ENCODE results near the gene AK8.

Gene AK8

GRCh38 chr9:132877824-132878694 lies at the start of gene AK8:
AK8 (minus strand) TSS chr9:132878284; CDS start chr9:132878255, 29 bp downstream.
- TF ChIP-seq, protein P1, sequence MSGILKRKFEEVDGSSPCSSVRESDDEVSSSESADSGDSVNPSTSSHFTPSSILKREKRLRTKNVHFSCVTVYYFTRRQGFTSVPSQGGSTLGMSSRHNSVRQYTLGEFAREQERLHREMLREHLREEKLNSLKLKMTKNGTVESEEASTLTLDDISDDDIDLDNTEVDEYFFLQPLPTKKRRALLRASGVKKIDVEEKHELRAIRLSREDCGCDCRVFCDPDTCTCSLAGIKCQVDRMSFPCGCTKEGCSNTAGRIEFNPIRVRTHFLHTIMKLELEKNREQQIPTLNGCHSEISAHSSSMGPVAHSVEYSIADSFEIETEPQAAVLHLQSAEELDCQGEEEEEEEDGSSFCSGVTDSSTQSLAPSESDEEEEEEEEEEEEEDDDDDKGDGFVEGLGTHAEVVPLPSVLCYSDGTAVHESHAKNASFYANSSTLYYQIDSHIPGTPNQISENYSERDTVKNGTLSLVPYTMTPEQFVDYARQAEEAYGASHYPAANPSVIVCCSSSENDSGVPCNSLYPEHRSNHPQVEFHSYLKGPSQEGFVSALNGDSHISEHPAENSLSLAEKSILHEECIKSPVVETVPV (CRISPR knock-in tag; IDR thresholded peaks at IDR 0.05): no peak
- no peak for TF ChIP-seq ESRRG (CRISPR knock-in tag; IDR thresholded peaks at IDR 0.05)
- 0 out of 2 replicates have a peak, but pooled peaks have one; percentile 26 for TF ChIP-seq PATZ1 (CRISPR knock-in tag; IDR thresholded peaks at IDR 0.05; ENCODE audit: borderline replicate concordance)
- ATAC-seq: peak; percentile 88

GRCh38 chr9:132927704-132928103 lies 49.6 kb upstream of the AK8 start:
- no peak for ATAC-seq
- TF ChIP-seq BACH2 (CRISPR knock-in tag; IDR thresholded peaks at IDR 0.05; ENCODE audit: borderline replicate concordance): no peak
- TF ChIP-seq CSDC2 (CRISPR knock-in tag; IDR thresholded peaks at IDR 0.05): no peak
- TF ChIP-seq CREB5 (CRISPR knock-in tag; IDR thresholded peaks at IDR 0.05; ENCODE audit: low read depth): no peak
- TF ChIP-seq TCF4 (CRISPR knock-in tag; IDR thresholded peaks at IDR 0.05; ENCODE audit: borderline replicate concordance): no peak
- TF ChIP-seq PATZ1 (CRISPR knock-in tag; IDR thresholded peaks at IDR 0.05; ENCODE audit: borderline replicate concordance): no peak

DNA sequence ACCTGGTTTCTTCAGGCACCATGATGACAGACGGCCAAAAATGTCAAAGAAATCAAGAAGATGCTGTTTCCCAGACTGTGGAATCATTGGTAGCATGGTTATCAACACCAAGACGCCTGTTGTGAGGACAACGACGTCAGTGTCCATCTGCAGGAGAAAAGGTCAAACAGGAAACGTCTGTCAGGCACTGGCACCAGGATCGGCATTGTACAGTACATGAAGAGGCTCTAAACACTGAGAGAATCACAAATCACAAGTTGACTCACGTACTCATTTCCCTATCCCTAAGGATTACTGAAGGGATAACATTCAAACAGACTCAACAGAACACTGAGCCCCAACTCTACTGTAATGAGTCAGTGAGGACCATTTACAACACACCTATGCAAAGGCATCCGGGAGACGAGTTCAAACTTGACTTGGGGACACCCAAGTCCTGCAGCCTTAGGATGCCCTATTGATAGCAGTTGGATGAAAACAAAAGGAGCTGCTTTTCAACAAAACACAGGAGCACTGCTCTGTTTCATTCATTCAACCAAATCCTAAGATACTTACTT lies 45.3 kb upstream of the AK8 start:
- ATAC-seq: no peak
- TF ChIP-seq ESRRG (CRISPR knock-in tag; IDR thresholded peaks at IDR 0.05) (no peak), ARNTL (CRISPR knock-in tag; IDR thresholded peaks at IDR 0.05; ENCODE audit: borderline replicate concordance, low read depth) (no peak), ISL1 (CRISPR knock-in tag; IDR thresholded peaks at IDR 0.05) (no peak), PPARA (CRISPR knock-in tag; IDR thresholded peaks at IDR 0.05; ENCODE audit: borderline replicate concordance) (no peak), ZC3H10 (CRISPR knock-in tag; IDR thresholded peaks at IDR 0.05) (no peak), ZFP3 (CRISPR knock-in tag; IDR thresholded peaks at IDR 0.05) (no peak), ZNF8 (CRISPR knock-in tag; IDR thresholded peaks at IDR 0.05) (no peak), BACH2 (CRISPR knock-in tag; IDR thresholded peaks at IDR 0.05; ENCODE audit: borderline replicate concordance) (no peak), RARB (CRISPR knock-in tag; IDR thresholded peaks at IDR 0.05) (no peak), ZFP30 (CRISPR knock-in tag; IDR thresholded peaks at IDR 0.05) (no peak), PATZ1 (CRISPR knock-in tag; IDR thresholded peaks at IDR 0.05; ENCODE audit: borderline replicate concordance) (no peak), ZNF565 (CRISPR knock-in tag; conservative IDR thresholded peaks at IDR 0.05; ENCODE audit: low read depth) (no peak), ZNF70 (CRISPR knock-in tag; IDR thresholded peaks at IDR 0.05) (no peak), GLIS3 (CRISPR knock-in tag; IDR thresholded peaks at IDR 0.05) (no peak), CREB5 (CRISPR knock-in tag; IDR thresholded peaks at IDR 0.05; ENCODE audit: low read depth) (no peak)

Measured in SK-N-SH treated with all-trans-retinoic acid at 6 μM for 48 hours (cell line).